C1 segment of cervical spinal cord (tissue), 14 donors: ENCODE measurements around the gene CPAMD8.
"Not testable (repeated sequence)": the region's sequence is repeated elsewhere in the genome, so short reads cannot be mapped to it uniquely, and the experiment has no call there.

Source experiments
- DNase-seq, 14 donors: peaks; one replicate each; lab custom pipeline; 2025; lab: John Stamatoyannopoulos, UW

The CPAMD8 gene

DNA sequence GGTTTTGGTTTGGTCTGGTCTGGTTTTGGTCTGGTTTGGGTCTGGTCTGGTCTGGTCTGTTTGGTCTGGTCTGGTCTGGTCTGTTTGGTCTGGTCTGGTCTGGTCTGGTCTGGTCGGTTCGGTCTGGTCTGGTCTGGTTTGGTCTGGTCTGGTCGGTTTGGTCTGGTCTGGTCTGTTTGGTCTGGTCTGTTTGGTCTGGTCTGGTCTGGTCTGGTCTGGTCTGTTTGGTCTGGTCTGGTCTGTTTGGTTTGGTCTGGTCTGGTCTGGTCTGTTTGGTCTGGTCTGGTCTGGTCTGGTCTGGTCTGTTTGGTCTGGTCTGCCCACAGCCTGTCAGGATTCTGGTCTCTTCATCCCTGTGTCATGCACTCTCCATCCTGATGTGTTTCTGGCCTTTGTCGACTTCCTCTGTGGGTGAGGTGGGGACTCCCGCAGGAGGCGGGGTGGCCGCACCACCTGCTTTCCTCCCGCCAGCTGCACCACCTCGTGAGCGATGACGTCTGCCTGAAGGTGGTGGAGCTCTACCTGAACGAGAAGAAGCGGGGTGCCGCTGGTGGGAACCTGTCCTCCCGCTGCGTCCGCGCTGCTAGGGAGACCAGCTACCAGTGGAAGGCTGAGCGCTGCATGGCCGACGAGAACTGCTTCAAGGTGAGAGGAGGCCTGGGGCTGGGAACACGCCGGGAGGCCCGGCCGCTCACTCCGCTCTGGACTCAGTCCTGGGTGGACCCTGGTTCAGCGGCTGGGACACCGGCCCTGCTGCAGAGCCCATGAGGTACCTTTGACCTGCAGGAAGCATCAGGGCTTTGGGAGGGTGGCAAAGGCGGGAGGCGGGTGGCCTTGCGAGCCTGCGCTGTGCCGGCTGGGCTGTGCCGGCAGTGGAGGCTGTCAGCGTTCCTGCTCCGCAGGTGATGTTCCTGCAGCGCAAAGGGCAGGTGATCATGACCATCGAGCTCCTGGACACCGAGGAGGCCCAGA is 150.7 kb downstream of the CPAMD8 start:
- DNase-seq = no peak

DNA sequence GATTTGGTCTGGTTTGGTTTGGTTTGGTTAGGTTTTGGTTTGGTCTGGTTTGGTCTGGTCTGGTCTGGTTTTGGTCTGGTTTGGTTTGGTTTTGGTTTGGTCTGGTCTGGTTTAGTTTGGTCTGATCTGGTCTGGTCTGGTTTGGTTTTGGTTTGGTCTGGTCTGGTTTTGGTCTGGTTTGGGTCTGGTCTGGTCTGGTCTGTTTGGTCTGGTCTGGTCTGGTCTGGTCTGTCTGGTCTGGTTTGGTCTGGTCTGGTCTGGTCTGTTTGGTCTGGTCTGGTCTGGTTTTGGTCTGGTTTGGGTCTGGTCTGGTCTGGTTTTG is 151.7 kb downstream of the CPAMD8 start:
- DNase-seq = not testable (repeated sequence)

DNA sequence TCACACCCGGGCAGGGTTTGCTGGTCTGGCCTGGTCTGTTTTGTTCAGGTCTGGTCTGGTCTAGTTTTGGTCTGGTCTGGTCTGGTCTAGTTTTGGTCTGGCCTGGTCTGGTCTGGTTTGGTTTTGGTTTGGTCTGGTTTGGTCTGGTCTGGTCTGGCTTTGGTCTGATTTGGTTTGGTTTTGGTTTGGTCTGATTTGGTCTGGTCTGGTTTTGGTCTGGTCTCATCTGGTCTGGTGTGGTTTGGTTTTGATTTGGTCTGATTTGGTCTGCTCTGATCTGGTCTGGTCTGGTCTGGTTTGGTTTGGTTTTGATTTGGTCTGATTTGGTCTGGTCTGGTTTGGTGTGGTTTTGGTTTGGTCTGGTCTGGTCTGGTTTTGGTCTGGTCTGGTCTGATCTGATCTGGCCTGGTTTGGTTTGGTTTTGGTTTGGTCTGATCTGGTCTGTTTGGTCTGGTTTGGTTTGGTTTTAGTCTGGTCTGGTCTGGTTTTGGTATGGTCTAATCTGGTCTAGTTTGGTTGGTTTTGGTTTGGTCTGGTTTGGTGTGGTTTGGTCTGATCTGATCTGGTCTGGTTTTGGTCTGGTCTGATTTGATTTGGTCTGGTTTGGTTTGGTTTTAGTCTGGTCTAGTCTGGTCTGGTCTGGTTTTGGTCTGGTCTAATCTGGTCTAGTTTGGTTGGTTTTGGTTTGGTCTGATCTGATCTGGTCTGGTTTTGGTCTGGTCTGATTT is 152.2 kb downstream of the CPAMD8 start:
- DNase-seq = no peak

DNA sequence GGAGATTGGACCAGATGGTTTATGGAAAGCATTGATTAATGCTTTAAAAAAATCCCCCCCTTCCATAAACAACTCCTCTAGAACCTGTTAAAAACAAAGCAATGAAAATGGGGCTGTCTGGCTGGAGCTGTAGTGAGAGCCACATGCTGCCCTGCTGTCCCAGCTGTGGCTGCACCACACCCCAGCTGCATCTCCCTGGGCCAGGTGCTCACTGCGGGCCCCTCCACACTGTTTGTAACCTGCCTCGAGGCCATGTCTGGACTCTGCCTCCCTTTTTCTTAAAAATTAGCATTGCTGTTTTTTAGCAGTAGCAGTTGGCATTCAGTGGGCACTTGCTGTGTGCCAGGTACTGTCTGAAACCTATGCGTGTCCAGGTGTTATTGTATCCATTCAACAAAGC is 153.0 kb downstream of the CPAMD8 start:
- DNase-seq = no peak

DNA sequence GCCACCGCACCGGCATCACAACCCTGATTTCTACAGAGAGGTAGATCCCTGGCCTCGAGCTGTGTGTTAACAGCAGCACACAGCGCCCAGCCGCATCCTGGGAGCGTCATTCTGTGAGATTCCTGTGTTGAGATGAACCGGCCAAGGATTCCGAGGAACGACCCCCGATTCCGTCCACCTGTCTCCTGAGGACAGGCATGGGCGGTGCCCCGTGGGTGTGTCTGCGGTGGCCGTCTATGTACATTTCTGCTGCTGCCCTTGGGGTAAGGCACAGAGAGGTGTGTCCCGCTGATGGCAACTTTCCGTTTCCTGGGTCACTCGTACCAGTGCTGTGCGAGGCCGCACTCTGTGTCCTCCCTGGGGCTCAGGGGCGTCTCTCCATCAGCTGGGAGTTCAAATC is 153.9 kb downstream of the CPAMD8 start:
- DNase-seq = no peak

DNA sequence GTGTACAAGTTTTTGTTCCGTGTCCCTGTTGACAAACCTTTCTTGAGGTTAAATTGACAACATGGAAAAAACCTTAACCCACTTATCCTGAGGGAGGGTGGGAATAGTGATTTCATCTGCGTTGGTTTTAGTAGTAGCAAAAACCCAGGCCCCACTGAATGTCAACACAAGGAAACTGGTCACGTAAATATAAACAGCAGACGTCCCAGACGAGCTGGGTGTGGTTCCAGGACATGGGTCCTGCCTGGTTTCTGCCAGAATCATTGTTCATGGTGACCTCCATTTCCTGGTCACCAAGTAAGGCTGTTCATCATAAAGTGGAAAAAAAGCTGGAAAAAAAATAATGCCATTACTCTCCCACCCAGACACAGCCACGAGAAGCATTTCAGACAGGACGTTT is 154.7 kb downstream of the CPAMD8 start:
- no peak for DNase-seq

DNA sequence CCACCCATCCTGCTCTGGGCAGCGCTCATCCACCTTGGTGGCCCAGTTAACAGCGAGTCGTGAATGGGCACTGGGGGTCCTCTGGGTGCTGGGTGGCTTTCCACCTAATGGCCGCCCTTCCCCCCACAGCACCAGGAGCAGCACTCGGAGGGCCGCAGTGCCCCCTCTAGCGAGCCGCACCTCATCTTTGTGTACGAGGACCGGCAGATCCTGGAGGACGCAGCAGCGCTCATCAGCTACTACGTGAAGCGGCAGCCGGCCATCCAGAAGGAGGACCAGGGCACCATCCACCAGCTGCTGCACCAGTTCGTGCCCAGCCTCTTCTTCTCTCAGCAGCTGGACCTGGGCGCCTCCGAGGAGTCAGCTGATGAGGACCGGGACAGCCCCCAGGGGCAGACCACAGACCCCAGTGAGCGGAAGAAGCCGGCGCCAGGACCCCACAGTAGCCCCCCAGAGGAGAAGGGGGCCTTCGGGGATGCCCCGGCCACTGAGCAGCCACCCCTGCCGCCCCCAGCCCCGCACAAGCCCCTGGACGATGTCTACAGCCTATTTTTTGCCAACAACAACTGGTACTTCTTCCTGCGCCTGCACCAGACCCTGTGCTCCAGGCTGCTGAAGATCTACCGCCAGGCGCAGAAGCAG is 157.2 kb downstream of the CPAMD8 start:
- no peak for DNase-seq

DNA sequence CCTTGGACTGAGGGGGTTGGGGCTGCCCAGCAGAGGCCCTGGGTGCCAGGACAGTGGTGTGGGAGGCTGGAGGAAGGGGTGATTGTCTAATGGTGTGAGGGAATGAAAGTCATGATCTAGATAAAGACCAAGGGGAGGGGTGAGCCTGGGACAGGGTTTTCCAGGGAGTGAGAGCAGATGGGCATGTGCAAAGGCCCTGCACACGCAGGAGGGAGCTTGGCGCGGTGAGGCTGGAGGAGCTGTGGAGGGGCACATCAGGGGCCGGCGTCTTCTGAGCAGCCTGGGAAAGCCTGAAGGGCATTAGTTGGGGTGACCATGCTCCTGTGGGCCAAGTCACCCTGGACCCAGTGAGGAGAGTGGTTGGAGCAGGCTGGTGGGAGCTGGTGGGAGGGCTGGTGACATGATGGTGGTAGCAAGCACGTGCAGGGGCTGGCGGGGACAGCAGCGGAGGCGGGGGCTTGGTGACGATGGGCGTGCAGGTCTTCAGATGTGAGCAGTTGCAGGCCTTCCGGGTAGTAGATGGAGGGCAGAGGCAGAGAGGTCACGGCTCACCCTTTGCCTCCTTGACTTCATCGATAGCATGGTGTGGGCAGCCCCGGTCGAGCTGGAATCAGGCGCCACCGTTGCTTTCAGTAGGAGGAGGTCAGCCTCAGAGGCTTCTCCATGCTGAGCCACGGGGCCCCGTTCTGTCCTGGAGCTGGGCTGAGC is 158.0 kb downstream of the CPAMD8 start:
- DNase-seq = no peak

DNA sequence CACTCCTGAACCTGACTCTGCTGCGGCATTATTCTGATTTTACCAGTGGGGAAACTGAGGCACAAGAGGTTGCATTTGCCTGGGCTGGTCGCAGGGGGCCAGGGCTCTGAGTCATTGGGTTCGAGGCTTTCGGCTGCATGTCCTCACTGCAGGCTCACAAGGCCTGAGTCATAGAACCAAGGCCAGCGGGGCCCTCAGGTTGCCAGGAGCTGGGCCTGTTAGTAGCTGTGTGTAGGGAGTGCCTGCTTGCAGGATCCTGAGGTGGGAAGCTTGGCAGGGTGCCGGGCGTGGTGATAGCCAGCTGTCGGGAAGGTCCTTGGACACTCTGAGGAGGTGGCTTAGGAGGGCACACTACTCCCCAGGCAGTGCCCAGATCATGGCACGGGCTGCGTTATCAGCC is 159.4 kb downstream of the CPAMD8 start:
- DNase-seq = no peak

DNA sequence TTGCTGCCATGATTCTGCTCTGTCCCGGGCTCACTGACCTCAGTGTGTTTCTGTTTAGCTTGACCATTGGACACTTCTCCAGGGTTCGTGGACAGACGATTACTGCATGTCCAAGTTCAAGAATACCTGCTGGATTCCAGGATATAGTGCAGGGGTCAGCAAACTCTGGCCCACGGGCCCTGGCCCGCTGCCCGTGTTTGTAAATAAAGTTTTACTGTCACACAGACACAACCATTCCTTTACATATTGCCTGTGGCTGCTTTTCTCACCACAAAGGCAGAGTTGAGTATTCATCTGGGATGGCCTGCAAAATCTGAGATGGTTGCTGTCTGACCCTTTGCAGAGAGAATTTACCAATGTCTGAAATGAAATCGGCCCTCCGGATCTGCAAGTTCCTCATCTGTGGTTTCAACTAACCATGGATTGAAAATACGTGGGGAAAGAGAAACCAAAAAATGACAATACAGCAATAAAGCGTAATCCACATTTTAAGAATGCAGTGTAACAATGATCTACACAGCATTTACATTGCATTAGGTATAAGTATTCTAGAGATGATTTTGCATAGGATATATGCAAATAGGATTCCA is 163.7 kb downstream of the CPAMD8 start:
- no peak for DNase-seq

DNA sequence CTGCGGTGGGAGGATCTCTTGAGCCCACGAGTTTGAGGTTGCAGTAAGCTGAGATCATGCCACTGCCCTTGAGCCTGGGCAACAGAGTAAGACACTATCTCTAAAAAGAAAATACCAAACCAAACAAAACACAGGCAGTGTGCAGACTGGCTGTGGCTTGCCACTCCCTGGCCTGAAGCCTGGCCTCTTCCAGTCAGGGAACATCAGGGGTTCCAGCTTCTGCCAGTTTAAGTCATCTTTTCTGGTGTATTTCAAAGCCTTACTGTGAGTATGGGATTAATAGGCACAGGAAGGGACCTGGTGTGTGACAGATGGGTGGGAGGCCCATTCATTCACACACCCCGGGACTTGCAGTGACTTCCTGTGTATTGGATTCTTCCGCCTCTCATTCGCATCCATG is 164.8 kb downstream of the CPAMD8 start:
- peak in 1 of 14 donors; percentile 49 for DNase-seq

DNA sequence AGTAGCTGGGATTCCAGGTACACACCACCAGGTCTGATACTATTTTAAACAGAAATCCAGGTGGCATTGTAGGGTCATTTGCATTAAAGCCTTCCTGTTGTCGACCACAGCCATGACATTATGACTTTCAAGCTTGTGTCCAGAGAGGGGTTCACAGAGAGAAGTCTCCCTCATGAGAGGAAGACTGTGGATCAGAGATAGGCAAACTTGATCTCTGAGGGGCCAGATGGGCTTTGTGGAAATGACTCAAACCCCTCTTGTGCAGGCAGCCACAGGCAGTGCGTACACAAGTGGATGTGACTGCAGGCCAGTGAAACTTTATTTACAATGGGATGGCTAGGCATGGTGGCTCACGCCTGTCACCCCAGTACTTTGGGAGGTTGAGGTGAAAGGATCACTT is 165.6 kb downstream of the CPAMD8 start:
- DNase-seq = no peak

DNA sequence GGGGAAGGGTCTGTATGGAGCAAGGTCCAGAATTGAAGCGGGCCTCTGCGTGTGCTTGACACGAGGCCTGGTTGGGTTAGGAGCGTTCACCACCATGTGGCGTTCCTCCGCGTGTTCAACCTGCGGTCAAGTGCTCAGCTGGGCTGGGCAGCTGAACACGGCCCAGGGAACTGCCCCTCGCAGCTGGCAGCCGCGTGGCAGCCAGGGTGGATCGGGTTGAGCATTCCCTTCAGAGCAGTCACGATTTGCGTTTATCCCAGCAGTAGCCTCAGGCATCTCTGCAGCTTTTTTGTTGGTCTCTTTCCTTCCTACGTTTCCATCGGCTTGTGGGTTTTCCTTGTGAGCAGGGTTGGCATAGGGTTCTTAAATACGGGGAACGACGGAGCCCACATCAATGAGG is 166.5 kb downstream of the CPAMD8 start:
- no peak for DNase-seq

DNA sequence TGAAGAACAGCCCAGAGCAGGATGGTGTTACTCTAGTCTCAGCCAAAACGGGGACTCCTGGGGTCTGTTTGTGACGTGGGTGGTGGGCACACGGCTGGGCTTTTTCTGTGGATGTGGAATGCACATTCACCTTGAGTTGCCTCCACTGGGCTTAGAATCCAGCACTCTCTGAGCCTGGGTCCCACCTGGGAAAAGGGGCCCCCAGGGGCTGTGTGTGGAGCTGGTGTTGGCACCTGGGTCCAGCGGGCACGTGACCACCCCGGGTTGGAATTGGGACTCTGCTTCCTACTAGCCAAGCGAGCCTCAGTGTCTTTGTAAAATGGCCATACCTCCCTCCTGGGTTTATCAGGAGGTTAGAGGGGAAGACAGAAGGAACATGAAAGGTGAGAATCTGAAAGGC is 167.0 kb downstream of the CPAMD8 start:
- no peak for DNase-seq

DNA sequence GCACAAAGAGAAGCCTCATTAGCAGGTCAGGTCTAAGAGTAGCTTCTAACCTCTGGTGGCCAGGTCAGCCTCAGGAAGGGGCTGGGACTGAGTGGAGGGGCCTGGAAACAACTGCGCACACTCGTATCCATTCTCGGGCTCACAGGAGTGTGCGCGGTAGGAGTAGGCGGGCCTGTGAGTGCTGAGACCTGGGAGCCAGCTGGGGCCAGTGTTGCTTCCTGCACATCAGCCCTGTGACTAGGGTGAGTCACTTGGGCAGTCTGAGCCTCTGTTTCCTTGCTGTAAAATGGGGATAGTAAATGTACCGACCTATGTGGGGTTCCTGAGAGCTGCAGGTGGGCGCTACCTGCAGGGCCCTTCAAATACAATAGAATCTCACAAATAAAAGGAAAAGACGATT is 170.5 kb downstream of the CPAMD8 start:
- DNase-seq = no peak

DNA sequence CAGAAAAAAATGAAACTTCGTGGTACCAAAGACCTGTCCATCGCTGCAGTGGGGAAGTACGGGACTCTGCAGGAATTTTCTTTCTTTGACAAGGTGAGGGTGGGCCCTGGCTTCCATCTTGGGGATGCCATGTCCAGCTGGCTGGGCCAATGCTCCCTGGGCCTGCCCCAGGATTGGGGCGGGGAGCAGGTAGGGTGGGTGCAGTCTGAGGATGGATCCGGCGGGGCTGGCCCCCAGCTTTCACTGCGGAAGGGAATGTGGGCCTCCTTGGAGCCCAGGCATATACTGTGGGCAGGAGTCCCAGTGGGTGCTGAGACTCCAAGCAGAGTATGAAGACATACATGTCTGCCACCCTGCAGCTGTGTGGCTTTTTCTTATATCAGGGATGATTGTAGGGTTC is 173.5 kb downstream of the CPAMD8 start:
- no peak for DNase-seq

DNA sequence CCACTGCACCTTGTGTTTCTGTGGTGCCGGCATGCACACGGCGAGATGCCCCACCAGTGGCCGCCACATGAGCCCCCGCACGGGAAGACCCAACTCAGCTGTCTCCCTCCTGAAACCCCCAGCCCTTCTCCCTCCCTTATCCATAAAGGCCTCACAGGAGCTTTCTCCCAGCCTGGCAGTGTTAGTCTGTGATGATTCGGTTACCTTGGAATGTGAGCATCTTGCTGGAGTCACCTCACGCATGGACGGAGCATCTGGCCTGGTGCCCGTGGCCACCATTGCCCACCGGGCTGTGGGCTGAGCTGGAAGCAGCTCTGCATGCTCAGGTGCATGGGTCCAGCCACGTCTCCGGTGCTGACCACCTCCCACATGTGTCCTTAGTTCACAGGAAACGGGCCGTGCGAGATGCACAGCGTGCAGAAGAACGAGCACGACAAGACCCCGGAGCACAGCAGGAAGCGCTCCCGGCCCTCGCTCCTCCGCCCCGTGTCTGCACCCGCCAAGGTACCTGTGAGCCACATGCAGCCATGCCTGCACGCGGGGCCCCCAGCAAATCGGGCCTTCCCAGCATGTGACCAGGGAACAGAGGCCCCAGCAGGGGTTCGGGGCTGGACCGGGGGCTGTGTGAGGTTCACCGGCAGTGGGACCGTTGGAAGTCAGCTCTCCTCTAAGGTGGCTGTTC is 175.4 kb downstream of the CPAMD8 start:
- DNase-seq = no peak

DNA sequence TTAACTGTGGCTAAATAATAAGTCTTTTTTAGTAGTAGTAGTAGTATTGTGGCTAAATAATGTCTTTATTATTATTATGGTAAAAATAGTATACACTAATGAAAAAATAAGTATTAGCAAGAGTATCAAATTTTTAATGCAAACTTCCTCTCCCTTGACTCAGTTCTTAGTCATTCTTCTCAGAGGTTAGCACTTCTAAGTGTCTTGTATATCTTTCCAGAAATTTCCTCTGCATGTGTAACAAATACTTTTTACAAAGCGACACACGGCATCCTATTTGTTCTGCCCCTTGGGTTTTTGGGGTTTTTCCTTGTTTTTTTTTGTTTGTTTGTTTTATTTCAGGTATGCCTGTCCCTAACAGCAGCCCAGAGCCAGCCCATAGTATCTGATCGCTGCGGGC is 176.5 kb downstream of the CPAMD8 start:
- no peak for DNase-seq

DNA sequence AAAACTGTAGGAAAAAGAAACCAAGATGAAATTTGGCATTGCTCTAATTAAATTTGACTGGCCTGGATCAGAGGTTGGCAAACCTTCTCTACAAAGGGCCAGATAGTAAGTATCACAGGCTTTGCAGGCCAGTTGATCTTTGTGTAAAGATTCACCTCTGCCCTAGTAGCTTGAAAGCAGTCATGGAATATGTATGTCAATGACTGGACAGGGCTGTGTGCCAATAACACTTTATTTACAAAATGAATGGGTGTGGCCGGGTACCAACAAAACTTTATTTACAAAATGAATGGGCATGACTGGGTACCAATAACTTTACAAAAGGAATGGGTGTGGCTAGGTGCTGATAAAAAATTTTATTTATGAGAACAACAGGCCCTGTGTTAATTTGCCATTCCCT is 177.4 kb downstream of the CPAMD8 start:
- DNase-seq = no peak

DNA sequence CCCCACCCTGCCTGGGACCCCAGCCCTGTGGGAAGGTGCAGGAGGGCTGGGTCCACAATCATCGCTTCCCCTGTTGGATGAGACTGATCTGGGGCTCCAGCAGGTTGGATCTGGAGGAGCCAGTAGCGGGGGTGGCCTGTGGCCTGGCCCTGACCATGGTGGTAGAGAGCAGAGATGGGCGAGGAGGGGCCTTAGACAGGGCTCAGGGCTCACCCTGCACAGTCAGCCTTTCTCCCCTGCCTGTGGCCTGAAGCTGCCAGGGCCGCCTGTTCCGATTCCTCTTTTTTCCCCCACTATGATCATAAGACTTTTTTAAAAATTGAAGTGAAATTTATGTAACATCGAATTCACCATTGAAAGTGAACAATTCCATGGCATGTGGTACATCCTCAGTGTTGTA is 179.2 kb downstream of the CPAMD8 start:
- DNase-seq = no peak

DNA sequence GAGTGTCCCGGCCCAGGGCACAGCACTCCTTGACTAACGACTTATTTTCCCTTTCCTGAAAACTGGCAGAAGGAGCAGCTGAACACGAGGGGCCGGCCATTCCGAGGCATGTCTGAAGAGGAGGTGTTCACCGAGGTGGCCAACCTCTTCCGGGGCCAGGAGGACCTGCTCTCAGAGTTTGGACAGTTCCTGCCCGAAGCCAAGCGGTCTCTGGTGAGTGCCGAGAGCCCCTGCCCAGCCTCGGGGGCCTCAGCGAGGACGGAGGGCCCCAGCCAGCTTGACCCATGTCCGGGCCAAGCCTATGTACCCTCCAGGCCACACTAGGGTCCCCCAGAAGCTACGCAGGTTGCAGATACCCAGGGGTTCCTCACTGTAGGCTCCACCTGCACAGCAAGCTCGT is 179.7 kb downstream of the CPAMD8 start:
- no peak for DNase-seq
